ENCODE results near the gene ZNF652.

ZNF652 gene

GRCh38 chr17:49361902-49362722 lies at the start of gene ZNF652:
Gene ZNF652 (minus strand): TSS chr17:49362250. CDS start chr17:49317725, 44,525 bp downstream.
- peak within 1 kb of the TSS; percentile 85 for H3K9ac ChIP-seq (ENCODE audit: low read depth, low read length)
- no peaks in the 10 kb centered on the region for H3K36me3 ChIP-seq (ENCODE audit: control insufficient read depth, insufficient read depth, low read length)
- peak within 1 kb of the TSS; percentile 75 for H3K4me3 ChIP-seq (ENCODE audit: low read depth, low read length)
- H3K9me3 ChIP-seq (ENCODE audit: control insufficient read depth, insufficient read depth, low read length) = no peaks in the 10 kb centered on the region
- peak within 1 kb of the TSS; percentile 91 for H3K27ac ChIP-seq (ENCODE audit: low read depth, low read length)
- no peaks in the 10 kb centered on the region for H3K27me3 ChIP-seq (ENCODE audit: control insufficient read depth, insufficient read depth, low read length)
- peaks cover 35% of the 10 kb centered on the region for H3K4me1 ChIP-seq (ENCODE audit: control insufficient read depth, insufficient read depth, low read length)

GRCh38 chr17:49409066-49409465 lies 47.0 kb upstream of the ZNF652 start:
- Histone ChIP-seq H3K36me3 (ENCODE audit: control insufficient read depth, insufficient read depth, low read length) (peaks cover 89% of the 10 kb centered on the region), H3K4me1 (ENCODE audit: control insufficient read depth, insufficient read depth, low read length) (no peaks in the 10 kb centered on the region), H3K9me3 (ENCODE audit: control insufficient read depth, insufficient read depth, low read length) (no peaks in the 10 kb centered on the region), H3K27me3 (ENCODE audit: control insufficient read depth, insufficient read depth, low read length) (no peaks in the 10 kb centered on the region), H3K9ac (ENCODE audit: low read depth, low read length) (no peak overlapping the region), H3K27ac (ENCODE audit: low read depth, low read length) (no peak overlapping the region), H3K4me3 (ENCODE audit: low read depth, low read length) (no peak overlapping the region)

- Histone ChIP-seq H3K4me3 (ENCODE audit: low read depth, low read length) (no peak overlapping the region), H3K27ac (ENCODE audit: low read depth, low read length) (no peak overlapping the region), H3K4me1 (ENCODE audit: control insufficient read depth, insufficient read depth, low read length) (no peaks in the 10 kb centered on the region), H3K27me3 (ENCODE audit: control insufficient read depth, insufficient read depth, low read length) (no peaks in the 10 kb centered on the region), H3K9me3 (ENCODE audit: control insufficient read depth, insufficient read depth, low read length) (no peaks in the 10 kb centered on the region), H3K36me3 (ENCODE audit: control insufficient read depth, insufficient read depth, low read length) (peaks cover 95% of the 10 kb centered on the region), H3K9ac (ENCODE audit: low read depth, low read length) (no peak overlapping the region)
These were observed 46.0 kb upstream of the ZNF652 start for GRCh38 chr17:49407981-49408501.

GRCh38 chr17:49407086-49407485 lies 45.0 kb upstream of the ZNF652 start:
- no peaks in the 10 kb centered on the region for H3K9me3 ChIP-seq (ENCODE audit: control insufficient read depth, insufficient read depth, low read length)
- H3K4me3 ChIP-seq (ENCODE audit: low read depth, low read length) = no peak overlapping the region
- no peaks in the 10 kb centered on the region for H3K4me1 ChIP-seq (ENCODE audit: control insufficient read depth, insufficient read depth, low read length)
- peaks cover 90% of the 10 kb centered on the region for H3K36me3 ChIP-seq (ENCODE audit: control insufficient read depth, insufficient read depth, low read length)
- H3K9ac ChIP-seq (ENCODE audit: low read depth, low read length) = no peak overlapping the region
- H3K27me3 ChIP-seq (ENCODE audit: control insufficient read depth, insufficient read depth, low read length) = no peaks in the 10 kb centered on the region
- no peak overlapping the region for H3K27ac ChIP-seq (ENCODE audit: low read depth, low read length)

GRCh38 chr17:49406421-49407061 lies 44.5 kb upstream of the ZNF652 start:
- H3K9ac ChIP-seq (ENCODE audit: low read depth, low read length) = no peak overlapping the region
- no peak overlapping the region for H3K4me3 ChIP-seq (ENCODE audit: low read depth, low read length)
- H3K9me3 ChIP-seq (ENCODE audit: control insufficient read depth, insufficient read depth, low read length) = no peaks in the 10 kb centered on the region
- no peak overlapping the region for H3K27ac ChIP-seq (ENCODE audit: low read depth, low read length)
- no peaks in the 10 kb centered on the region for H3K27me3 ChIP-seq (ENCODE audit: control insufficient read depth, insufficient read depth, low read length)
- H3K36me3 ChIP-seq (ENCODE audit: control insufficient read depth, insufficient read depth, low read length) = peaks cover 85% of the 10 kb centered on the region
- H3K4me1 ChIP-seq (ENCODE audit: control insufficient read depth, insufficient read depth, low read length) = no peaks in the 10 kb centered on the region

- H3K9me3 ChIP-seq (ENCODE audit: control insufficient read depth, insufficient read depth, low read length) = no peaks in the 10 kb centered on the region
- H3K4me1 ChIP-seq (ENCODE audit: control insufficient read depth, insufficient read depth, low read length) = no peaks in the 10 kb centered on the region
- H3K27me3 ChIP-seq (ENCODE audit: control insufficient read depth, insufficient read depth, low read length) = no peaks in the 10 kb centered on the region
- H3K36me3 ChIP-seq (ENCODE audit: control insufficient read depth, insufficient read depth, low read length) = peaks cover 69% of the 10 kb centered on the region
- no peak overlapping the region for H3K4me3 ChIP-seq (ENCODE audit: low read depth, low read length)
- H3K9ac ChIP-seq (ENCODE audit: low read depth, low read length) = no peak overlapping the region
- H3K27ac ChIP-seq (ENCODE audit: low read depth, low read length) = no peak overlapping the region
These were observed 42.9 kb upstream of the ZNF652 start for GRCh38 chr17:49404906-49405305.

GRCh38 chr17:49404361-49404760 lies 42.3 kb upstream of the ZNF652 start:
- Histone ChIP-seq H3K27ac (ENCODE audit: low read depth, low read length) (no peak overlapping the region), H3K9ac (ENCODE audit: low read depth, low read length) (no peak overlapping the region), H3K4me1 (ENCODE audit: control insufficient read depth, insufficient read depth, low read length) (no peaks in the 10 kb centered on the region), H3K9me3 (ENCODE audit: control insufficient read depth, insufficient read depth, low read length) (no peaks in the 10 kb centered on the region), H3K27me3 (ENCODE audit: control insufficient read depth, insufficient read depth, low read length) (no peaks in the 10 kb centered on the region), H3K4me3 (ENCODE audit: low read depth, low read length) (no peak overlapping the region), H3K36me3 (ENCODE audit: control insufficient read depth, insufficient read depth, low read length) (peaks cover 63% of the 10 kb centered on the region)

- Histone ChIP-seq H3K36me3 (ENCODE audit: control insufficient read depth, insufficient read depth, low read length) (peaks cover 57% of the 10 kb centered on the region), H3K4me1 (ENCODE audit: control insufficient read depth, insufficient read depth, low read length) (no peaks in the 10 kb centered on the region), H3K9me3 (ENCODE audit: control insufficient read depth, insufficient read depth, low read length) (no peaks in the 10 kb centered on the region), H3K27ac (ENCODE audit: low read depth, low read length) (no peak overlapping the region), H3K27me3 (ENCODE audit: control insufficient read depth, insufficient read depth, low read length) (no peaks in the 10 kb centered on the region), H3K4me3 (ENCODE audit: low read depth, low read length) (no peak overlapping the region), H3K9ac (ENCODE audit: low read depth, low read length) (no peak overlapping the region)
These were observed 41.7 kb upstream of the ZNF652 start for GRCh38 chr17:49403514-49404289.

- H3K36me3 ChIP-seq (ENCODE audit: control insufficient read depth, insufficient read depth, low read length) = peaks cover 49% of the 10 kb centered on the region
- H3K9me3 ChIP-seq (ENCODE audit: control insufficient read depth, insufficient read depth, low read length) = no peaks in the 10 kb centered on the region
- no peaks in the 10 kb centered on the region for H3K4me1 ChIP-seq (ENCODE audit: control insufficient read depth, insufficient read depth, low read length)
- no peaks in the 10 kb centered on the region for H3K27me3 ChIP-seq (ENCODE audit: control insufficient read depth, insufficient read depth, low read length)
- no peak overlapping the region for H3K4me3 ChIP-seq (ENCODE audit: low read depth, low read length)
- H3K9ac ChIP-seq (ENCODE audit: low read depth, low read length) = no peak overlapping the region
- H3K27ac ChIP-seq (ENCODE audit: low read depth, low read length) = no peak overlapping the region
These were observed 40.7 kb upstream of the ZNF652 start for GRCh38 chr17:49402706-49403105.

- Histone ChIP-seq H3K9ac (ENCODE audit: low read depth, low read length) (no peak overlapping the region), H3K27me3 (ENCODE audit: control insufficient read depth, insufficient read depth, low read length) (no peaks in the 10 kb centered on the region), H3K9me3 (ENCODE audit: control insufficient read depth, insufficient read depth, low read length) (no peaks in the 10 kb centered on the region), H3K4me3 (ENCODE audit: low read depth, low read length) (no peak overlapping the region), H3K4me1 (ENCODE audit: control insufficient read depth, insufficient read depth, low read length) (no peaks in the 10 kb centered on the region), H3K36me3 (ENCODE audit: control insufficient read depth, insufficient read depth, low read length) (peaks cover 43% of the 10 kb centered on the region), H3K27ac (ENCODE audit: low read depth, low read length) (peak overlapping the region; percentile 22)
These were observed 40.0 kb upstream of the ZNF652 start for GRCh38 chr17:49401971-49402611.
